ENCODE results near the gene CEP164.

DNA sequence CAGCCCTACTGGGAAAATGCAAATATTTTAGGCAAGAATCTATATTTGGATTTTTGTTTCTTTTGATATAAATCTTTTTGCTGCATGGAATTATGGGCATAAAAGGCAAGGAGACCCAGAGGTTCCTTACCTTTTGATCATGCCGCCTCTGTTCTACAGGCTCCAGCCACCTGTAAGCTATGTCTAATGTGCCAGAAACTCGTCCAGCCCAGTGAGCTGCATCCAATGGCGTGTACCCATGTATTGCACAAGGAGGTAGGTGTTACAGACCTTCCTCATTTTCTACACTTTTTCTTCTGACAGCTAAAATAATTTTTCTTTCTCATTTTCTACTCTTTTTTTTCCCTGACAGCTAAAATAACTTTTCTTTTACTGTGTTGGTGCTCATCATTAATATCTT, 44.7 kb upstream of the CEP164 start:
- TF ChIP-seq, protein P1, sequence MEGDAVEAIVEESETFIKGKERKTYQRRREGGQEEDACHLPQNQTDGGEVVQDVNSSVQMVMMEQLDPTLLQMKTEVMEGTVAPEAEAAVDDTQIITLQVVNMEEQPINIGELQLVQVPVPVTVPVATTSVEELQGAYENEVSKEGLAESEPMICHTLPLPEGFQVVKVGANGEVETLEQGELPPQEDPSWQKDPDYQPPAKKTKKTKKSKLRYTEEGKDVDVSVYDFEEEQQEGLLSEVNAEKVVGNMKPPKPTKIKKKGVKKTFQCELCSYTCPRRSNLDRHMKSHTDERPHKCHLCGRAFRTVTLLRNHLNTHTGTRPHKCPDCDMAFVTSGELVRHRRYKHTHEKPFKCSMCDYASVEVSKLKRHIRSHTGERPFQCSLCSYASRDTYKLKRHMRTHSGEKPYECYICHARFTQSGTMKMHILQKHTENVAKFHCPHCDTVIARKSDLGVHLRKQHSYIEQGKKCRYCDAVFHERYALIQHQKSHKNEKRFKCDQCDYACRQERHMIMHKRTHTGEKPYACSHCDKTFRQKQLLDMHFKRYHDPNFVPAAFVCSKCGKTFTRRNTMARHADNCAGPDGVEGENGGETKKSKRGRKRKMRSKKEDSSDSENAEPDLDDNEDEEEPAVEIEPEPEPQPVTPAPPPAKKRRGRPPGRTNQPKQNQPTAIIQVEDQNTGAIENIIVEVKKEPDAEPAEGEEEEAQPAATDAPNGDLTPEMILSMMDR (IDR thresholded peaks at IDR 0.05), result no peak
- no peak for TF ChIP-seq POLR2A (IDR thresholded peaks at IDR 0.05)

Data from thyroid gland (tissue), 4 donors.